Measurements from ENCODE around the gene MTIF3. TPM values are rescaled to one million over a fixed set of nuclear protein-coding genes. Genes with fewer than 3 reads are reported as not detected.

Gene MTIF3
- total and polyA plus RNA-seq, 3 experiments from 2014 or later: 35.7 to 88.2 (median 37.5) TPM

DNA sequence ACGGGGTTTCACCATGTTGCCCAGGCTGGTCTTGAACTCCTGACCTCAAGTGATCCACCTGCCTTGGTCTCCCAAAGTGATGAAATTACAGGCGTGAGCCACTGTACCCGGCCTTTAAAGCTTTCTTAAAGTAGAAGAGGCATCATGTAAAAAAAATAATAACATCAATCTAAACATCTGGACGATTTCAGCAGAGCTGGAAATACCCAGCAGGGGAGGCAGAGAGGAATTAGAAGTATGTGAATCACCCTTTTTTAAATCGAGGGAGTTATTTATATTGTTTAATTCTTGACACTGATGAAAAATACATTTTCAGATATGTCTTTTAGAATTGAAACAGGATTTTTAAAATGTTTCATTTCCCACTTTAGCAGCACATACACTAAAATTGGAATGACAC is 37.4 kb upstream of the MTIF3 start:
- Mint-ChIP-seq H3K27me3 (peaks cover 2 to 5% of the 10 kb centered on the region in 2 donors), H3K4me1 (peaks cover 1 to 5% (median 5%) of the 10 kb centered on the region in 3 donors), H3K36me3 (no peaks in the 10 kb centered on the region), H3K27ac (no peak overlapping the region), H3K9me3 (peaks cover 0 to 3% (median 0%) of the 10 kb centered on the region in 5 donors), H3K4me3 (no peak overlapping the region)
- POLR2A ChIA-PET: interaction anchor here (0.7 kb wide), 1 partner anchor 486 kb away, joined by 6 read pairs; no protein-coding TSS in a partner anchor
- Histone ChIP-seq H3K27ac (ENCODE audit: low read depth, low read length) (no peak overlapping the region), H3K4me3 (ENCODE audit: low read length) (no peak overlapping the region), H3K27me3 (ENCODE audit: insufficient read depth, low read length, poor library complexity, severe bottlenecking) (no peaks in the 10 kb centered on the region), H3K4me1 (ENCODE audit: insufficient read depth, low read length) (no peaks in the 10 kb centered on the region), H3K36me3 (ENCODE audit: insufficient read depth, low read length) (no peaks in the 10 kb centered on the region), H3K9me3 (ENCODE audit: low read length) (no peaks in the 10 kb centered on the region)
- CTCF ChIA-PET: interaction anchor here (0.9 kb wide), 1 partner anchor 13 kb away, joined by 3 read pairs; no protein-coding TSS in a partner anchor
- no peak for DNase-seq

DNA sequence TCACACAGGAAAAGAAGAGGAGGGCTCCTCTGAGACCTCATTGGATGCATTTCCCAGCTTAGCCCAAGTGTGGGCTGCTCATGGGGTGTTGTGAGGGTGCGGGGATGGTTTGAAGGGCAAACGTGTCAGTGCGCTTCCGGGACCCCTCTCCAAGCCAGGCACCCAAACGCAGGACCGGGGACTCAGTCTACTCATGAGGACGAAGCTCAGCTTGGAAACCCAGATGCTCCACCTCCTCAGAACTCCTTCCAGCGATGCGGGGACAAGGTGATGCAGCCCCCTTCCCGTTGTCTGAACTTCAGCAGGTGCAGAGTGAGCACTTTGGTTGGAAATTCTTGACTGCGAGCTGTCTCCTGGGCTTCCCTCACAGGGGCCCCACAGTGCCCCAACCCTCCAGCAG is 33.1 kb upstream of the MTIF3 start:
- H3K4me3 ChIP-seq (ENCODE audit: low read length): no peak overlapping the region
- H3K27me3 ChIP-seq (ENCODE audit: insufficient read depth, low read length, poor library complexity, severe bottlenecking): no peaks in the 10 kb centered on the region
- no peak for DNase-seq
- H3K4me3 Mint-ChIP-seq: peak overlapping the region in 2 of 7 donors; percentile 6 to 82
- no peaks in the 10 kb centered on the region for H3K4me1 ChIP-seq (ENCODE audit: insufficient read depth, low read length)
- POLR2A ChIA-PET: no interaction called here
- H3K9me3 ChIP-seq (ENCODE audit: low read length): peaks cover 5% of the 10 kb centered on the region
- CTCF ChIA-PET: no interaction called here
- H3K27me3 Mint-ChIP-seq: peaks cover 5 to 21% of the 10 kb centered on the region in 2 donors
- H3K4me1 Mint-ChIP-seq: peaks cover 1 to 9% (median 5%) of the 10 kb centered on the region in 3 donors
- H3K36me3 Mint-ChIP-seq: peaks cover 0 to 7% (median 0%) of the 10 kb centered on the region in 3 donors
- no peaks in the 10 kb centered on the region for H3K36me3 ChIP-seq (ENCODE audit: insufficient read depth, low read length)
- no peak overlapping the region for H3K27ac Mint-ChIP-seq
- H3K27ac ChIP-seq (ENCODE audit: low read depth, low read length): no peak overlapping the region
- H3K9me3 Mint-ChIP-seq: peaks cover 0 to 13% (median 6%) of the 10 kb centered on the region in 5 donors

DNA sequence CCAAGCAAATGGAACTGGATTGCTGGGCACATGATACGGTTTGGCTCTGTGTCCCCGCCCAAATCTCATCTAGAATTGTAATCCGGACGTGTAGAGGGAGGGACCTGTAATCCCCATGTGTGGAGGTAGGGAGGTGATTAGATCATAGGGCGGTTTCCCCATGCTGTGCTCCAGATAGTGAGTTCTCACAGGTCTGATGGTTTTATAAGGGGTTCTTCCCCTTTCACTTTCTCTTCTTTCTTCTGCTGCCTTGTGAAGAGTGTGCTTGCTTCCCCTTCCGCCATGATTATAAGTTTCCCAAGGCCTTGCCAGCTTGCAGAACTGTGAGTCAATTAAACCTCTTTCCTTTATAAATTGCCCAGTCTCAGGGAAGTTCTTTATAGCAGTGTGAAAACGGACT is 32.6 kb upstream of the MTIF3 start:
- Mint-ChIP-seq H3K36me3 (peaks cover 0 to 7% (median 0%) of the 10 kb centered on the region in 3 donors), H3K4me3 (peak overlapping the region in 3 of 7 donors; percentile 6 to 82 (median 56)), H3K27me3 (peaks cover 5 to 24% of the 10 kb centered on the region in 2 donors), H3K9me3 (peaks cover 0 to 13% (median 6%) of the 10 kb centered on the region in 5 donors), H3K4me1 (peaks cover 1 to 13% (median 9%) of the 10 kb centered on the region in 3 donors), H3K27ac (peak overlapping the region in 1 of 8 donors; percentile 13)
- DNase-seq: no peak
- ChIA-PET POLR2A (no interaction called here), CTCF (no interaction called here)
- Histone ChIP-seq H3K36me3 (ENCODE audit: insufficient read depth, low read length) (no peaks in the 10 kb centered on the region), H3K27ac (ENCODE audit: low read depth, low read length) (no peak overlapping the region), H3K27me3 (ENCODE audit: insufficient read depth, low read length, poor library complexity, severe bottlenecking) (no peaks in the 10 kb centered on the region), H3K4me1 (ENCODE audit: insufficient read depth, low read length) (no peaks in the 10 kb centered on the region), H3K9me3 (ENCODE audit: low read length) (peaks cover 5% of the 10 kb centered on the region), H3K4me3 (ENCODE audit: low read length) (no peak overlapping the region)

DNA sequence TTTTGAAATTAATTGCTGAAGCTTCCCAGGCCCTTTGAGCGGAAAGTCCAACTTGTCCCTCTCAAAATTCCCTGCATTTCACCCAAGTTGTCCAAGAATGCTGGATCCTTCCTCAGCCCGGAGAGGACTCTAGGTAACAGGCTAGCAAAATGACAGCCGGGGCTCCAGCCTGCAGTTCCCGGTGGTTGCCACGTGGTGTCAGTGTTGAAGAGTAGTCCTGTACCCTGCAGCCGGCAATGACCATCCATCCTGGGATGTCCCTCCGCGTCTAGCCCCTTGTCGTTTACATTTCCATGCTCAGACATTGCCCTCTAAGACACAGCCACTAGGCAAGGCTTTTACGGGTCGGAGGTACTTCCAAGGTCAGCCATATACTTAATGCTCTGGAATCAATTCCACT is 31.4 kb upstream of the MTIF3 start:
- Histone ChIP-seq H3K27me3 (ENCODE audit: insufficient read depth, low read length, poor library complexity, severe bottlenecking) (no peaks in the 10 kb centered on the region), H3K27ac (ENCODE audit: low read depth, low read length) (no peak overlapping the region), H3K36me3 (ENCODE audit: insufficient read depth, low read length) (no peaks in the 10 kb centered on the region), H3K4me1 (ENCODE audit: insufficient read depth, low read length) (peaks cover 6% of the 10 kb centered on the region), H3K9me3 (ENCODE audit: low read length) (peaks cover 5% of the 10 kb centered on the region), H3K4me3 (ENCODE audit: low read length) (no peak overlapping the region)
- H3K4me1 Mint-ChIP-seq: peaks cover 5 to 22% (median 18%) of the 10 kb centered on the region in 3 donors
- peaks cover 0 to 7% (median 0%) of the 10 kb centered on the region in 3 donors for H3K36me3 Mint-ChIP-seq
- POLR2A ChIA-PET: no interaction called here
- CTCF ChIA-PET: no interaction called here
- H3K27me3 Mint-ChIP-seq: peaks cover 5 to 29% of the 10 kb centered on the region in 2 donors
- peaks cover 0 to 13% (median 6%) of the 10 kb centered on the region in 5 donors for H3K9me3 Mint-ChIP-seq
- no peak for DNase-seq
- H3K4me3 Mint-ChIP-seq: no peak overlapping the region
- H3K27ac Mint-ChIP-seq: no peak overlapping the region

DNA sequence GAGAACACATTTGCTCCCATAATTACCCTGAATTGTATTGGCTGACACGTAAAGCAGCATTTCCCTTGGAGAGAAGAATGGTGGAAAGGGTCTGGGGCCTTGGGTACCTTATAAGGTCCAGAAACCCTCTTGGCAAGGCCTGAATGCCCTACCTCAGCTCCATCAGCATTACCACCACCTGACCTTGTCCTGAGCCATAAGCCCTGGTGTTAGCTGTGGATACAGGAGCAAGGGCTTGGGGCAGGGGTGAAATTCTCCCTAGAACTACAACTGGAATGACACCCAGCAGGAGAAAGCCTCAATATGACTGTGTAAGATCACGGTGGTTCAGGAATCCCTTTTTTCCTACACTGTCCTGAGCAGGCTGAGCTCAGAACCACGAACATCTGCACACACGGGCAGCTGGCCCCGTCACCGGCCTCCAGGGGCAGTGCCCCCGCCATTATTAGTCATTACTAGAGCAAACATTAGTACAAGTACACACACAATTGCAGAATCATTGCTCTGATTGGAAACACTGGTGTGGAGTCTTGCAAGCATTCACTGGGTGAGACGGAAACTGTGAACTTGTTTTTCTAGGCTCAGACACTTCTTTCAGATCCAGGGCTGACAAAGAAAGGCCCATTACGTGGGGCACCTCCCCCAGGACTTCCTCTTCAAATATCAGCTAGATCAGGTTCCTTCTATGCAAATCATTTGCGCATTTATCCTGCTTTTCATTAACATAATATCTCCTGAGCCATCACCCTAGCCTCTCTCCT is 26.8 kb upstream of the MTIF3 start:
- ChIA-PET POLR2A (no interaction called here), CTCF (no interaction called here)
- peaks cover 4% of the 10 kb centered on the region for H3K9me3 ChIP-seq (ENCODE audit: low read length)
- H3K4me3 Mint-ChIP-seq: peak overlapping the region in 1 of 7 donors; percentile 4
- no peaks in the 10 kb centered on the region for H3K27me3 ChIP-seq (ENCODE audit: insufficient read depth, low read length, poor library complexity, severe bottlenecking)
- H3K27ac Mint-ChIP-seq: peak overlapping the region in 4 of 8 donors; percentile 12 to 75 (median 20)
- peaks cover 17 to 29% (median 24%) of the 10 kb centered on the region in 3 donors for H3K4me1 Mint-ChIP-seq
- peaks cover 0 to 3% (median 0%) of the 10 kb centered on the region in 3 donors for H3K36me3 Mint-ChIP-seq
- peaks cover 4 to 24% of the 10 kb centered on the region in 2 donors for H3K27me3 Mint-ChIP-seq
- no peaks in the 10 kb centered on the region for H3K36me3 ChIP-seq (ENCODE audit: insufficient read depth, low read length)
- H3K4me1 ChIP-seq (ENCODE audit: insufficient read depth, low read length): peaks cover 14% of the 10 kb centered on the region
- no peak overlapping the region for H3K4me3 ChIP-seq (ENCODE audit: low read length)
- no peak overlapping the region for H3K27ac ChIP-seq (ENCODE audit: low read depth, low read length)
- H3K9me3 Mint-ChIP-seq: peaks cover 0 to 5% (median 1%) of the 10 kb centered on the region in 5 donors
- DNase-seq: no peak

DNA sequence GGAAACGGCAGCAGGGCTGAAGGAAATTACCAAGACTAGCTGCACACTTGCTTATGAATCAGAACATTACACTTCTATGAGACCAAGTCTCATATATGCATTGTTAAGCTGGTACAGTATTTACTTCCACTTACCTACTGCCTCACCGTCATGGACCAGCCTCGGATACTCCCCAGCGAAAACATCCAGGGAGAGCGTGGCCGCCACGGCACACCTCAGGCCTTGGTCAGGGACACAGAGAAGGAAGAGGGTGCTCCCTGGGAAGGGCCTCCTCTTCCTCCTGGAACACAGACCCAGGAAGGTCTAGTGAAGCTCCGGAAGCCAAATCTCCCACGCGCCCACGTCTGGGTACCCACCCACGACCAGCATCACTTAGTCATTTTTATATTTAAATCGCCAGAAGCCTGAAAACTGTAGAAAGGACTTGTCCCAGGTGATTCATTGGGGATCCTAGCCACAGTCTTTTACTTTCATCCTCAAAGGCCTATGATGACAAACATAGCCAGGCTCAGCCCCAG is 24.4 kb upstream of the MTIF3 start:
- ChIA-PET CTCF (interaction anchor here (0.7 kb wide), 1 partner anchor 13 kb away, joined by 3 read pairs; no protein-coding TSS in a partner anchor), POLR2A (no interaction called here)
- no peak overlapping the region for H3K4me3 ChIP-seq (ENCODE audit: low read length)

DNA sequence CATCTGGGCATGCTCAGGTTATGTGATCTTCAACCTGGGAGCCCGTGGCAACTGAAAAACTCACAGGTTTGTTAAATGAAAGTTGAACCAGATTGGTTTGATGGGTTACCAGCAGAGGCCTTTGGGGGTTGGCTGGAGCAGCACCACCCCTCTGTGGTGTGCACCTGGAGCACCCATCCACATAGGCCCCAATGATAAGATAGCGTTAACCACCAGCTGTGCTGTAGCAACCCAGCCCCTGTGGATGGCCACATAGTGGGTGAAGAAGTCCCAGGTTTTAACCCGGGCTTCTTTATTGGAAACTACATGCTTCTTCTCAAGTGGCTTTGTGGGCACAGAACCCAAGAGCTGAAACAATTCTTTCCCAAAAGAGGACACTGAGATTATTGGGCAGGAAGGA is 22.6 kb upstream of the MTIF3 start:
- no peaks in the 10 kb centered on the region for H3K36me3 ChIP-seq (ENCODE audit: insufficient read depth, low read length)
- peaks cover 14% of the 10 kb centered on the region for H3K4me1 ChIP-seq (ENCODE audit: insufficient read depth, low read length)
- H3K9me3 ChIP-seq (ENCODE audit: low read length): no peaks in the 10 kb centered on the region
- H3K27ac Mint-ChIP-seq: peak overlapping the region in 5 of 8 donors; percentile 17 to 93 (median 66)
- ChIA-PET POLR2A (no interaction called here), CTCF (no interaction called here)
- DNase-seq: peak in 1 of 5 donors; percentile 21
- H3K4me3 ChIP-seq (ENCODE audit: low read length): no peak overlapping the region
- peak overlapping the region in 1 of 7 donors; percentile 69 for H3K4me3 Mint-ChIP-seq
- H3K27me3 Mint-ChIP-seq: peaks cover 0 to 6% of the 10 kb centered on the region in 2 donors
- no peaks in the 10 kb centered on the region for H3K36me3 Mint-ChIP-seq
- no peaks in the 10 kb centered on the region for H3K27me3 ChIP-seq (ENCODE audit: insufficient read depth, low read length, poor library complexity, severe bottlenecking)
- no peak overlapping the region for H3K27ac ChIP-seq (ENCODE audit: low read depth, low read length)
- H3K4me1 Mint-ChIP-seq: peaks cover 17 to 25% (median 20%) of the 10 kb centered on the region in 3 donors
- no peaks in the 10 kb centered on the region for H3K9me3 Mint-ChIP-seq

More for the DNA sequence above, 24.4 kb upstream of the MTIF3 start:
- Mint-ChIP-seq H3K9me3 (no peaks in the 10 kb centered on the region), H3K4me3 (no peak overlapping the region), H3K27ac (no peak overlapping the region), H3K4me1 (peaks cover 17 to 29% (median 24%) of the 10 kb centered on the region in 3 donors), H3K27me3 (peaks cover 0 to 15% of the 10 kb centered on the region in 2 donors), H3K36me3 (no peaks in the 10 kb centered on the region)
- Histone ChIP-seq H3K27me3 (ENCODE audit: insufficient read depth, low read length, poor library complexity, severe bottlenecking) (no peaks in the 10 kb centered on the region), H3K9me3 (ENCODE audit: low read length) (no peaks in the 10 kb centered on the region), H3K36me3 (ENCODE audit: insufficient read depth, low read length) (no peaks in the 10 kb centered on the region), H3K27ac (ENCODE audit: low read depth, low read length) (no peak overlapping the region), H3K4me1 (ENCODE audit: insufficient read depth, low read length) (peaks cover 14% of the 10 kb centered on the region)
- DNase-seq: no peak

DNA sequence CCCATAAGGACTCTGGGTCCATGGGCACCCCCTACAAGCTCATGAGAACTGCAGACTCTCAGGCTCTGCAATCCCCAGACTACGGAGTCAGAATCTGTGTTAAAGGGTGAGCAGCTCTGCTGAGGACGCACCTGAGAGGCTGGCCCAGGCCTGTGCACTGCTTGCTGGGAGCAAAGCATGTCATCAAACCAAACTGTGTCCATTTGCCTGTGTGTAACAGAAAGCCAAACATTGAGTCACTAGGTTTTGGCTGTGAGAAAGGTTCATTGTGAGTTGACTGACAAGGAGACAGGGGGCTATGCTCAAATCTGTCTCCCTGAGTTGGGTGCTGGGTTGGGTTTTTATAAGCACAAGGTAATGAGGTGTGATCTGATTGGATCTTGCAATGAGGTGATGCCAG is 22.1 kb upstream of the MTIF3 start:
- no peaks in the 10 kb centered on the region for H3K9me3 ChIP-seq (ENCODE audit: low read length)
- H3K27ac ChIP-seq (ENCODE audit: low read depth, low read length): no peak overlapping the region
- ChIA-PET POLR2A (interaction anchor here (0.6 kb wide), 1 partner anchor 16 kb away, joined by 3 read pairs; no protein-coding TSS in a partner anchor), CTCF (no interaction called here)
- no peak overlapping the region for H3K4me3 ChIP-seq (ENCODE audit: low read length)
- no peaks in the 10 kb centered on the region for H3K36me3 ChIP-seq (ENCODE audit: insufficient read depth, low read length)
- no peak for DNase-seq
- H3K9me3 Mint-ChIP-seq: no peaks in the 10 kb centered on the region
- peak overlapping the region in 1 of 7 donors; percentile 69 for H3K4me3 Mint-ChIP-seq
- H3K27ac Mint-ChIP-seq: peak overlapping the region in 3 of 8 donors; percentile 17 to 95 (median 76)
- no peaks in the 10 kb centered on the region for H3K27me3 ChIP-seq (ENCODE audit: insufficient read depth, low read length, poor library complexity, severe bottlenecking)
- H3K27me3 Mint-ChIP-seq: peaks cover 0 to 6% of the 10 kb centered on the region in 2 donors
- H3K4me1 ChIP-seq (ENCODE audit: insufficient read depth, low read length): peaks cover 14% of the 10 kb centered on the region
- no peaks in the 10 kb centered on the region for H3K36me3 Mint-ChIP-seq
- peaks cover 15 to 21% (median 17%) of the 10 kb centered on the region in 3 donors for H3K4me1 Mint-ChIP-seq
